ENCODE measurements around the gene ANXA7. TPM values are rescaled to one million over a fixed set of nuclear protein-coding genes. Genes with fewer than 3 reads are reported as not detected.

ANXA7 gene
- total and polyA plus RNA-seq, 2 donors (not counting 3 experiments of a cell fraction or from before 2014, with no cell fraction given) = 56.5 to 81.6 TPM

DNA sequence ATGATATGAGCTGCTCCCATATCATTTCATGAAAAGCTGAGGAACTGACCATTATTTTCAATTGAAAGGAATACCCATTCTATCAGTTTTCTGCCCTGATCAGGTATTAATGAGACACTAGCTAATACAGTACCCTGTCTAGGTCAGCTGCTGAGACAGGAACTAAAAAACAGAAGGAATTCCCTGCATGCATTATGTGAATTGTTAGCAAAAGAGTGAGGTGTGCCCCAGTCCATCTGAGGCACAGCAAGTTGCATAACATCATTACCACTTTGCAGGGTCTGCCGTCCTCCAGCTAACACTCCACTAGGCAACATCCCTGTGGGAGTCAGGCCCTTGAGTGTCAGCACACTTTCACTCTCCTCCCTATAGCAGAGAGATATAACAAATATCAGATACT is 30.6 kb upstream of the ANXA7 start:
- Histone ChIP-seq H3K27me3 (ENCODE audit: control insufficient read depth in 2 of 2, insufficient read depth in 2 of 2, low read length in 2 of 2) (no peaks in the 10 kb centered on the region), H4K20me1 (replicated peaks; ENCODE audit: control insufficient read depth, extremely low read depth, insufficient read depth, low read length) (no peaks in the 10 kb centered on the region), H2AFZ (ENCODE audit: low read depth, low read length) (no peak overlapping the region), H3K4me1 (ENCODE audit: control insufficient read depth, extremely low read depth, insufficient read depth, low read length) (no peaks in the 10 kb centered on the region), H3K9me3 (replicated peaks; ENCODE audit: control insufficient read depth, insufficient read depth, low read length) (no peaks in the 10 kb centered on the region), H3K9me1 (replicated peaks; ENCODE audit: control insufficient read depth, extremely low read depth, insufficient read depth, low read length) (no peaks in the 10 kb centered on the region), H3K79me2 (ENCODE audit: control insufficient read depth, insufficient read depth, low read length) (no peaks in the 10 kb centered on the region), H3K27ac (ENCODE audit: insufficient read depth, low read depth, low read length) (no peak overlapping the region), H3K36me3 (ENCODE audit: control insufficient read depth in 2 of 2, extremely low read depth in 1 of 2, insufficient read depth in 2 of 2, low read length in 2 of 2) (no peaks in the 10 kb centered on the region), H3K4me2 (ENCODE audit: insufficient read depth, low read length) (no peak overlapping the region), H3K4me3 (replicated peaks in 1 of 3; ENCODE audit: insufficient read depth in 1 of 3, low read depth in 1 of 3, low read length in 3 of 3) (no peak overlapping the region), H3K9ac (replicated peaks; ENCODE audit: extremely low read depth, insufficient read depth, low read length) (no peak overlapping the region)
- intact Hi-C loops (cut with micrococcal nuclease) (no loop called here), dilution Hi-C loops (cut with MboI; ENCODE audit: extremely low pct_ligation_motif_present, low sequenced_read_pairs) (no loop called here)
- DNase-seq (ENCODE audit: low read depth, low spot score) = no peak
- no TSS peak for BruUV-seq (replicated peaks)
- ChIA-PET CTCF (interaction anchor here (1.5 kb wide), 1 partner anchor 12 kb away, joined by 3 read pairs; no protein-coding TSS in a partner anchor), POLR2A (no interaction called here)
- TF ChIP-seq, protein P1, sequence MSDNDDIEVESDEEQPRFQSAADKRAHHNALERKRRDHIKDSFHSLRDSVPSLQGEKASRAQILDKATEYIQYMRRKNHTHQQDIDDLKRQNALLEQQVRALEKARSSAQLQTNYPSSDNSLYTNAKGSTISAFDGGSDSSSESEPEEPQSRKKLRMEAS (IDR thresholded peaks at IDR 0.05; ENCODE audit: insufficient read depth, insufficient read length) = no peak
- TF ChIP-seq POLR2A (IDR thresholded peaks at IDR 0.05; ENCODE audit: low read depth, low read length) (no peak), JUN (IDR thresholded peaks at IDR 0.05; ENCODE audit: borderline replicate concordance, insufficient read depth, insufficient read length, low read depth) (no peak), POLR2AphosphoS5 (IDR thresholded peaks at IDR 0.05; ENCODE audit: insufficient read depth, low read depth, low read length) (no peak), EZH2 (IDR thresholded peaks at IDR 0.05; ENCODE audit: borderline replicate concordance, low read depth, low read length, severe bottlenecking) (no peak), GATA2 (IDR thresholded peaks at IDR 0.05; ENCODE audit: insufficient read depth, insufficient read length, low read depth, low read length) (no peak), FOS (IDR thresholded peaks at IDR 0.05; ENCODE audit: borderline replicate concordance, insufficient read depth, low read length) (no peak), MYC (IDR thresholded peaks at IDR 0.05; ENCODE audit: low read depth, low read length) (no peak)
- TF ChIP-seq, protein P2, sequence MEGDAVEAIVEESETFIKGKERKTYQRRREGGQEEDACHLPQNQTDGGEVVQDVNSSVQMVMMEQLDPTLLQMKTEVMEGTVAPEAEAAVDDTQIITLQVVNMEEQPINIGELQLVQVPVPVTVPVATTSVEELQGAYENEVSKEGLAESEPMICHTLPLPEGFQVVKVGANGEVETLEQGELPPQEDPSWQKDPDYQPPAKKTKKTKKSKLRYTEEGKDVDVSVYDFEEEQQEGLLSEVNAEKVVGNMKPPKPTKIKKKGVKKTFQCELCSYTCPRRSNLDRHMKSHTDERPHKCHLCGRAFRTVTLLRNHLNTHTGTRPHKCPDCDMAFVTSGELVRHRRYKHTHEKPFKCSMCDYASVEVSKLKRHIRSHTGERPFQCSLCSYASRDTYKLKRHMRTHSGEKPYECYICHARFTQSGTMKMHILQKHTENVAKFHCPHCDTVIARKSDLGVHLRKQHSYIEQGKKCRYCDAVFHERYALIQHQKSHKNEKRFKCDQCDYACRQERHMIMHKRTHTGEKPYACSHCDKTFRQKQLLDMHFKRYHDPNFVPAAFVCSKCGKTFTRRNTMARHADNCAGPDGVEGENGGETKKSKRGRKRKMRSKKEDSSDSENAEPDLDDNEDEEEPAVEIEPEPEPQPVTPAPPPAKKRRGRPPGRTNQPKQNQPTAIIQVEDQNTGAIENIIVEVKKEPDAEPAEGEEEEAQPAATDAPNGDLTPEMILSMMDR (IDR thresholded peaks at IDR 0.05; ENCODE audit: extremely low read depth in 1 of 2, insufficient read depth in 1 of 2, low read depth in 1 of 2, low read length in 2 of 2) = no peak
- FAIRE-seq = no peak

All from endothelial cell of umbilical vein (primary cell).